Smooth muscle cell (in vitro differentiated cells): Measurements from ENCODE around the gene C2orf49. TPM values are rescaled to one million over a fixed set of nuclear protein-coding genes. Genes with fewer than 3 reads are reported as not detected.

Experiments
- DNase-seq: peaks from one replicate; lab custom pipeline; 2025; ENCODE audit not compliant: unreplicated experiment; lab: John Stamatoyannopoulos, UW
- H2AFZ ChIP-seq: fragments of 200-600 bp; sonication (generic); 2 replicates; pipeline ENCODE4 v1.6.0; 2016; ENCODE audit warnings: antibody characterized with exemption, low read depth, mild to moderate bottlenecking
- H3F3A ChIP-seq: fragments of 200-600 bp; sonication (generic); 2 replicates; pipeline ENCODE4 v1.6.0; 2017; ENCODE audit warnings: antibody characterized with exemption, low read depth
- H3K27ac ChIP-seq: fragments of 200-600 bp; sonication (generic); 2 replicates; pipeline ENCODE4 v1.5.1; 2016; ENCODE audit warnings: low read depth, mild to moderate bottlenecking
- H3K27me3 ChIP-seq: fragments of 200-600 bp; sonication (generic); 2 replicates; pipeline ENCODE4 v1.6.1; 2016; ENCODE audit warnings: low read depth, mild to moderate bottlenecking
- H3K36me3 ChIP-seq: fragments of 200-600 bp; sonication (generic); 2 replicates; pipeline ENCODE4 v1.5.1; 2016; ENCODE audit warnings: low read depth
- H3K4me1 ChIP-seq: fragments of 200-600 bp; sonication (generic); 2 replicates; pipeline ENCODE4 v1.5.1; 2016; ENCODE audit warnings: low read depth
- H3K4me2 ChIP-seq: fragments of 200-600 bp; sonication (generic); 2 replicates; pipeline ENCODE4 v1.6.0; 2016; ENCODE audit warnings: mild to moderate bottlenecking
- H3K4me3 ChIP-seq: fragments of 200-600 bp; sonication (generic); 2 replicates; pipeline ENCODE4 v1.5.1; 2016; ENCODE audit warnings: mild to moderate bottlenecking
- H3K79me2 ChIP-seq: fragments of 200-600 bp; sonication (generic); 2 replicates; pipeline ENCODE4 v1.6.0; 2016; ENCODE audit warnings: low read depth, mild to moderate bottlenecking
- H3K9ac ChIP-seq: fragments of 200-600 bp; sonication (generic); 2 replicates; pipeline ENCODE4 v1.6.0; 2016; ENCODE audit warnings: low read depth
- H3K9me3 ChIP-seq: fragments of 200-600 bp; sonication (generic); replicated peaks from 2 replicates; pipeline ENCODE4 v1.5.1; 2016; ENCODE audit warnings: low read depth
- H4K20me1 ChIP-seq: fragments of 200-600 bp; sonication (generic); 2 replicates; pipeline ENCODE4 v1.6.0; 2016; ENCODE audit warnings: low read depth
- WGBS: methylation state at CpG from one replicate; pipeline ENCODE4 v1.1.7; 2016; ENCODE audit warnings: low lambda C conversion rate; 5-methylcytosine and 5-hydroxymethylcytosine counted together
- polyA plus RNA-seq: library from polyadenylated mRNA; unstranded; fragments of >200 nt; fragmentation: Nextera tagmentation; extraction: Ambion mirVana; gene quantifications from 2 replicates; pipeline ENCODE4 v1.2.1, GENCODE V29; 2016
- total RNA-seq: library from RNA; depleted of rRNA; stranded (reverse); fragments of >200 nt; gene quantifications from 2 replicates; pipeline ENCODE4 v1.2.3, GENCODE V29; 2014
- TF ChIP-seq, protein P1 (sequence below): fragments of 200-600 bp; sonication (generic); IDR thresholded peaks from 2 replicates; pipeline ENCODE4 v1.5.1; 2017; ENCODE audit warnings: borderline replicate concordance, mild to moderate bottlenecking, antibody characterized with exemption; ENCODE audit not compliant: insufficient read depth, poor library complexity, severe bottlenecking

Gene C2orf49
- total and polyA plus RNA-seq, 2 experiments from 2014 or later = 17.9 to 37.7 TPM

DNA sequence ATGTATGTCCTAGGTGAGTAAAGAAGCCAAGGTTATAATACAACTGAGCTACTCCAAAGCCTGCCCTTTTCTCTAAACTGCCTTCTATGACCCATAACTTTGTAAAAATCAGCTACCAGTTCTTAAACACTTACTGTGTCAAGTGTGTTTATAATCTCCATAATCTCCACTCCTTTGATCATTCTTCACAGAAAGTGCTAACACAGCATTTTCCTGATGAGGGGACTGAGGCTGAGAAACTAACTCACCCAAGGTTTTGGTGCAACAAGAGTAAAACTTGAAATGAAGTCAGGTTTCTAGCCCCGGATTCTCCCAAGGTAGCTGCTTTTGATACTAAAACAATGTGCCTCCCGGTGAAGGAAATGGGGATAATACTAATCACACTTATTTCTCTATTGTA, 1.9 kb upstream of the C2orf49 start:
- DNase-seq = no peak
- TF ChIP-seq, protein P1, sequence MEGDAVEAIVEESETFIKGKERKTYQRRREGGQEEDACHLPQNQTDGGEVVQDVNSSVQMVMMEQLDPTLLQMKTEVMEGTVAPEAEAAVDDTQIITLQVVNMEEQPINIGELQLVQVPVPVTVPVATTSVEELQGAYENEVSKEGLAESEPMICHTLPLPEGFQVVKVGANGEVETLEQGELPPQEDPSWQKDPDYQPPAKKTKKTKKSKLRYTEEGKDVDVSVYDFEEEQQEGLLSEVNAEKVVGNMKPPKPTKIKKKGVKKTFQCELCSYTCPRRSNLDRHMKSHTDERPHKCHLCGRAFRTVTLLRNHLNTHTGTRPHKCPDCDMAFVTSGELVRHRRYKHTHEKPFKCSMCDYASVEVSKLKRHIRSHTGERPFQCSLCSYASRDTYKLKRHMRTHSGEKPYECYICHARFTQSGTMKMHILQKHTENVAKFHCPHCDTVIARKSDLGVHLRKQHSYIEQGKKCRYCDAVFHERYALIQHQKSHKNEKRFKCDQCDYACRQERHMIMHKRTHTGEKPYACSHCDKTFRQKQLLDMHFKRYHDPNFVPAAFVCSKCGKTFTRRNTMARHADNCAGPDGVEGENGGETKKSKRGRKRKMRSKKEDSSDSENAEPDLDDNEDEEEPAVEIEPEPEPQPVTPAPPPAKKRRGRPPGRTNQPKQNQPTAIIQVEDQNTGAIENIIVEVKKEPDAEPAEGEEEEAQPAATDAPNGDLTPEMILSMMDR = no peak
- Histone ChIP-seq H4K20me1 (no peaks in the 10 kb centered on the region), H3F3A (no peaks in the 10 kb centered on the region), H3K79me2 (peaks cover 37% of the 10 kb centered on the region), H3K4me1 (peaks cover 20% of the 10 kb centered on the region), H3K4me2 (no peak overlapping the region), H2AFZ (no peak overlapping the region), H3K4me3 (no peak overlapping the region), H3K27ac (no peak overlapping the region), H3K9ac (no peak overlapping the region), H3K36me3 (peaks cover under 1% of the 10 kb centered on the region), H3K27me3 (no peaks in the 10 kb centered on the region), H3K9me3 (no peaks in the 10 kb centered on the region)
- WGBS = 96% methylated on average over 2 of the region's 2 CpGs

DNA sequence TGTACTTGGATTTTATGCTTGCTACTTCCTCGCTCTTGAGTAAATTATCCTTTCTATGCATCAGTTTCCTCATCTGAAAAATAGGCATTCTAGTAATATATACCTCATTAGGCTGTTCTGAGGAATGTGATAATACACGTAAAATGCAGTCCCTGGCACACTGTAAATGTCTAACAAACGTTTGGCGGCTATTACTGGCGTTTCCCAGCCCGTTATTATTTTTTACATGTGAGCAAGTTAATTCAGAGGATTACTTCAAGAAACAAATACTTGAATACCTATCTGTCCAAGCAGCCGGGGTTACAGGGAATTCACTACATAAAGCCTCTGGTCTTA, 586 bp upstream of the C2orf49 start:
- H3K79me2 ChIP-seq = peaks cover 43% of the 10 kb centered on the region

DNA sequence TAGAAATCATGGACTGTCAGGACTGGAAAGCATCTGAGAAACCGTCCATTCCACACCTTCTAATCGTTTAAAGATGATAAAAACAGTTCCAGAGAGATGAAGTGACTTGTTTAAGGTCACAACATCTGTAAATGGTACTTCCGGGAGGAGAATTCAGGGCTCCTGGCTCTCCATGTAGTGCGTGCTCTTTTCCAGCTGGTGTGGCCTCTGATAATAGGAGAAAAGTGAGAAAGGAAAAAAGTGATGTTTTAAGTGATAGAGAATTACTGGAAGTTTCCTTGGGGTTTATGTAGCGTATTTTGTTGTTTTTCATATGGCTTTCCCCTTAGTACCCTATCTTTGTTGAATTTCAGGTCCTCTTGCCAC, 663 bp downstream of the C2orf49 start:
- Histone ChIP-seq H3K9ac (peak overlapping the region; percentile 99), H2AFZ (peak overlapping the region; percentile 83), H3K4me2 (peak overlapping the region; percentile 94), H4K20me1 (no peaks in the 10 kb centered on the region), H3F3A (no peaks in the 10 kb centered on the region), H3K79me2 (peaks cover 43% of the 10 kb centered on the region), H3K4me3 (peak overlapping the region; percentile 74), H3K27me3 (no peaks in the 10 kb centered on the region), H3K36me3 (peaks cover 4% of the 10 kb centered on the region), H3K9me3 (no peaks in the 10 kb centered on the region), H3K27ac (peak overlapping the region; percentile 99), H3K4me1 (peaks cover 20% of the 10 kb centered on the region)
- 12% methylated on average over 5 of the region's 5 CpGs for WGBS
- no peak for DNase-seq
- TF ChIP-seq, protein P1 = no peak

More for the DNA sequence above, 586 bp upstream of the C2orf49 start:
- 2% methylated on average over 7 of the region's 7 CpGs for WGBS
- Histone ChIP-seq H3K9ac (peak overlapping the region; percentile 99), H3K4me1 (peaks cover 20% of the 10 kb centered on the region), H3F3A (no peaks in the 10 kb centered on the region), H3K9me3 (no peaks in the 10 kb centered on the region), H4K20me1 (no peaks in the 10 kb centered on the region), H3K4me2 (peak overlapping the region; percentile 94), H3K27ac (peak overlapping the region; percentile 99), H3K4me3 (peak overlapping the region; percentile 74), H3K27me3 (no peaks in the 10 kb centered on the region), H3K36me3 (peaks cover 4% of the 10 kb centered on the region), H2AFZ (peak overlapping the region; percentile 98)
- TF ChIP-seq, protein P1 = no peak
- no peak for DNase-seq

DNA sequence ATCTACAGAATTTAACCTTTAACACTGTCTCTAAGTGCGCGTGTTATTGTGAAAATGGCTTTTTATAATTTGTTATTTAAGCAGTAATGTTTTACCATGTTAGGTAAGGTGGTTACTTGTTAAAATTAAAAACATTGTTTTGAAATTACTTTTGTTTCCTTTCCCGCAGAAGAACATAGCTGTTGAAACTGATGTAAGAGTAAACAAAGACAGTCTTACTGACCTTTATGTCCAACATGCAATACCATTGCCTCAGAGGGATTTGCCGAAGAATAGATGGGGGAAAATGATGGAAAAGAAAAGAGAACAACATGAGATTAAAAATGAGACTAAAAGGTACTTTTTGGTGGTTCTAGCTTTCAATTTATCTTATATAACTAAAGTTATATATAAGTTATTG, 2.1 kb downstream of the C2orf49 start:
- Histone ChIP-seq H3F3A (no peaks in the 10 kb centered on the region), H3K27me3 (no peaks in the 10 kb centered on the region), H3K9ac (peak overlapping the region; percentile 99), H4K20me1 (no peaks in the 10 kb centered on the region), H3K4me2 (peak overlapping the region; percentile 94), H3K4me1 (peaks cover 20% of the 10 kb centered on the region), H3K27ac (no peak overlapping the region), H3K36me3 (peaks cover 4% of the 10 kb centered on the region), H3K79me2 (peaks cover 43% of the 10 kb centered on the region), H2AFZ (no peak overlapping the region), H3K4me3 (no peak overlapping the region), H3K9me3 (no peaks in the 10 kb centered on the region)
- no peak for DNase-seq
- WGBS = 96% methylated on average over 4 of the region's 4 CpGs
- TF ChIP-seq, protein P1 = no peak
